Osteocyte (in vitro differentiated cells): ENCODE measurements around the gene PABPN1. TPM values are rescaled to one million over a fixed set of nuclear protein-coding genes. Genes with fewer than 3 reads are reported as not detected.

Experiments
- DNase-seq: peaks from one replicate; pipeline ENCODE4 v3.0.0; 2021; ENCODE audit warnings: mixed read lengths; ENCODE audit not compliant: unreplicated experiment; ENCODE audit errors: extremely low spot score
- H3K27ac Mint-ChIP-seq: one replicate; pipeline ENCODE4 v1.8.0; 2021; ENCODE audit warnings: mild to moderate bottlenecking, mixed read lengths; ENCODE audit not compliant: unreplicated experiment
- H3K27me3 Mint-ChIP-seq: one replicate; pipeline ENCODE4 v1.8.0; 2021; ENCODE audit warnings: mixed read lengths; ENCODE audit not compliant: unreplicated experiment
- H3K36me3 Mint-ChIP-seq: one replicate; pipeline ENCODE4 v1.8.0; 2021; ENCODE audit warnings: mixed read lengths; ENCODE audit not compliant: unreplicated experiment
- H3K4me1 Mint-ChIP-seq: one replicate; pipeline ENCODE4 v1.8.0; 2021; ENCODE audit warnings: mixed read lengths; ENCODE audit not compliant: unreplicated experiment
- H3K4me3 Mint-ChIP-seq: one replicate; pipeline ENCODE4 v1.8.0; 2021; ENCODE audit warnings: mild to moderate bottlenecking, moderate library complexity, mixed read lengths; ENCODE audit not compliant: unreplicated experiment
- H3K9me3 Mint-ChIP-seq: one replicate; pipeline ENCODE4 v1.8.0; 2021; ENCODE audit warnings: mixed read lengths; ENCODE audit not compliant: unreplicated experiment
- total RNA-seq: library from RNA; stranded (reverse); gene quantifications from 2 replicates; pipeline ENCODE4 v1.2.1, GENCODE V29; 2021
- TF ChIP-seq, protein P1 (sequence below): fragments of 200-600 bp; sonication (generic); IDR thresholded peaks from 2 replicates; pipeline ENCODE4 v1.5.0; 2021; ENCODE audit warnings: antibody characterized with exemption, mild to moderate bottlenecking, moderate library complexity

The PABPN1 gene
- total RNA-seq, 1 donor from 2014 or later: 175 TPM

GRCh38 chr14:23284654-23285529 lies 36.4 kb upstream of the PABPN1 start:
- peak overlapping the region; percentile 69 for H3K27ac Mint-ChIP-seq
- H3K27me3 Mint-ChIP-seq: peaks cover 13% of the 10 kb centered on the region
- no peaks in the 10 kb centered on the region for H3K36me3 Mint-ChIP-seq
- TF ChIP-seq, protein P1, sequence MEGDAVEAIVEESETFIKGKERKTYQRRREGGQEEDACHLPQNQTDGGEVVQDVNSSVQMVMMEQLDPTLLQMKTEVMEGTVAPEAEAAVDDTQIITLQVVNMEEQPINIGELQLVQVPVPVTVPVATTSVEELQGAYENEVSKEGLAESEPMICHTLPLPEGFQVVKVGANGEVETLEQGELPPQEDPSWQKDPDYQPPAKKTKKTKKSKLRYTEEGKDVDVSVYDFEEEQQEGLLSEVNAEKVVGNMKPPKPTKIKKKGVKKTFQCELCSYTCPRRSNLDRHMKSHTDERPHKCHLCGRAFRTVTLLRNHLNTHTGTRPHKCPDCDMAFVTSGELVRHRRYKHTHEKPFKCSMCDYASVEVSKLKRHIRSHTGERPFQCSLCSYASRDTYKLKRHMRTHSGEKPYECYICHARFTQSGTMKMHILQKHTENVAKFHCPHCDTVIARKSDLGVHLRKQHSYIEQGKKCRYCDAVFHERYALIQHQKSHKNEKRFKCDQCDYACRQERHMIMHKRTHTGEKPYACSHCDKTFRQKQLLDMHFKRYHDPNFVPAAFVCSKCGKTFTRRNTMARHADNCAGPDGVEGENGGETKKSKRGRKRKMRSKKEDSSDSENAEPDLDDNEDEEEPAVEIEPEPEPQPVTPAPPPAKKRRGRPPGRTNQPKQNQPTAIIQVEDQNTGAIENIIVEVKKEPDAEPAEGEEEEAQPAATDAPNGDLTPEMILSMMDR: no peak
- no peaks in the 10 kb centered on the region for H3K9me3 Mint-ChIP-seq
- peaks cover 14% of the 10 kb centered on the region for H3K4me1 Mint-ChIP-seq
- DNase-seq: no peak
- peak overlapping the region; percentile 92 for H3K4me3 Mint-ChIP-seq

DNA sequence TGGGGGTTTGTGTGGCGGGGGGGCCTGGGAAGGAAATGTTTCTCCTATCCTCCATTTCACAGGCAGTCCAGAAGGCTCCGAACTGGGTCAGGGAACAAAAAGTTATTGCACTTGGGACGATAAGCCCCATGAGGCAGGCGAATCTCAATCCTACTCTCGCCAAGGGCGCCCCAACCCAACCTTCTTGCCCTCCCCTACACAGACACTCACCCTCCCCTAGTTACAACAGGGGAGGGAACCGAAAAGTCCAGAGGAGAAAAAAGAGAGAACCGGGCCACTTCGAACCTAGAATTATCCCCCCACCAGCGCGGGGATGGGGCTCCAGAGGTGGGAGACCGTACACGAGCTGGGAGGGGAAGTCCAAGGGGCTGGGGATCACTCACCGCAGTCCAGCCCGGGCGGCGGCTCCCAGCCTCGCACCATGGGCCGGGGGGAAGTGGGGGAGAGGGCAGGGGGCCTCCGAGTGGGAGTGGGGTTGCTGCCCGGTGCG lies 35.7 kb upstream of the PABPN1 start:
- TF ChIP-seq, protein P1: no peak
- Mint-ChIP-seq H3K27ac (peak overlapping the region; percentile 69), H3K4me3 (peak overlapping the region; percentile 92), H3K4me1 (peaks cover 14% of the 10 kb centered on the region), H3K36me3 (no peaks in the 10 kb centered on the region), H3K27me3 (peaks cover 17% of the 10 kb centered on the region), H3K9me3 (no peaks in the 10 kb centered on the region)
- DNase-seq: no peak

GRCh38 chr14:23286020-23286901 lies 35.0 kb upstream of the PABPN1 start, which contains the start of gene HOMEZ:
Gene HOMEZ (minus strand): TSS chr14:23286132. CDS start chr14:23285952, 180 bp downstream.
- peaks cover 17% of the 10 kb centered on the region for H3K27me3 Mint-ChIP-seq
- peak within 1 kb of the TSS; percentile 92 for H3K4me3 Mint-ChIP-seq
- no peaks in the 10 kb centered on the region for H3K9me3 Mint-ChIP-seq
- TF ChIP-seq, protein P1: peak; percentile 26
- no peaks in the 10 kb centered on the region for H3K36me3 Mint-ChIP-seq
- peaks cover 14% of the 10 kb centered on the region for H3K4me1 Mint-ChIP-seq
- peak; percentile 99 for DNase-seq
- peak within 1 kb of the TSS; percentile 97 for H3K27ac Mint-ChIP-seq

DNA sequence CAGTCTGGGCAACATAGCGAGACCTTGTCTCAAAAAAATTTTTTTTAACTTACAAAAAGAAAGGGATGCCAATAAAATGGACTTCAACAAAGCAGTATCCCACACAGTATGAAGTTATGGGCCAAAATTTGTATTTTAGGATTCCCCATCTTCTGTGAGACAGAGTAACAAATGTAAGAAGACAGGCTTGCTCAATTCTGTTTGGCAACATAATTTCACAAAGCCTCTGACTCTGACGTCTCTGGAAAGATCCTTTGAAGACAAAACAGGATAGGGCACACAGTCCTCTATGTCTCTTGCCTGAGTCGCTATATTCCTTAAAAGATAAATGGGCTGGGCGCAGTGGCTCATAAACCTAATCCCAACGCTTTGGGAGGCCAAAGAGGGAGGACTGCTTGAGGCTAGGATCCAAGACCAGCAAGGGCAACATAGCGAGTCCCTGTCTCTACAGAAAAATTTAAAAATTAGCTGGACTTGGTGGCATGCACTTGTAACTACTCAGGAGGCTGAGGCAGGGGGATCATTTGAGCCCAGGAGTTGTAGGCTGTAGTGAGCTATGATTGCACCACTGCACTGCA lies 34.3 kb upstream of the PABPN1 start:
- Mint-ChIP-seq H3K4me1 (peaks cover 14% of the 10 kb centered on the region), H3K9me3 (no peaks in the 10 kb centered on the region), H3K27ac (peak overlapping the region; percentile 97), H3K36me3 (no peaks in the 10 kb centered on the region), H3K4me3 (peak overlapping the region; percentile 92), H3K27me3 (peaks cover 24% of the 10 kb centered on the region)
- TF ChIP-seq, protein P1: no peak
- DNase-seq: no peak
